Activated CD8-positive, alpha-beta T cell treated with anti-CD3 and anti-CD28 coated beads for 36 hours (primary cell): ENCODE results near the gene TBC1D22A. TPM values are rescaled to one million over a fixed set of nuclear protein-coding genes. Genes with fewer than 3 reads are reported as not detected.

Source experiments
- ATAC-seq: fragments of 200-7000 bp; cut with Tn5 transposase; one replicate; pipeline ENCODE4 v1.10.0; 2021; ENCODE audit warnings: mild to moderate bottlenecking, moderate library complexity
- CTCF ChIA-PET: fragments of 350-600 bp; sonication (Branson Sonifier 250); formaldehyde crosslinking; loops from one replicate; lab custom pipeline; 2021; ENCODE audit warnings: antibody characterized with exemption; lab: Charles Lee
- POLR2A ChIA-PET: fragments of 350-600 bp; sonication (Branson Sonifier 250); formaldehyde crosslinking; loops from one replicate; lab custom pipeline; 2021; ENCODE audit warnings: antibody characterized with exemption; lab: Charles Lee
- DNase-seq: peaks from one replicate; pipeline ENCODE4 v3.0.0-alpha.2; 2020
- H3K27ac Mint-ChIP-seq: one replicate; pipeline ENCODE4 v1.8.0; 2021; ENCODE audit warnings: mild to moderate bottlenecking, mixed read lengths
- H3K27me3 Mint-ChIP-seq: one replicate; pipeline ENCODE4 v1.8.0; 2021; ENCODE audit warnings: mixed read lengths
- H3K36me3 Mint-ChIP-seq: one replicate; pipeline ENCODE4 v1.8.0; 2021; ENCODE audit warnings: low read depth, mixed read lengths
- H3K4me1 Mint-ChIP-seq: one replicate; pipeline ENCODE4 v1.8.0; 2021; ENCODE audit warnings: low read depth, mixed read lengths
- H3K4me3 Mint-ChIP-seq: one replicate; pipeline ENCODE4 v1.8.0; 2021; ENCODE audit warnings: mild to moderate bottlenecking, moderate library complexity, mixed read lengths
- H3K9me3 Mint-ChIP-seq: one replicate; pipeline ENCODE4 v1.8.0; 2021; ENCODE audit warnings: mixed read lengths
- CTCF ChIP-seq: fragments of 200-600 bp; IDR thresholded peaks from one replicate; pipeline ENCODE4 v1.8.0; 2022; ENCODE audit warnings: antibody characterized with exemption, mild to moderate bottlenecking
- intact Hi-C: fragments of 100-400 bp; cut with micrococcal nuclease; formaldehyde crosslinking; loops from one replicate; pipeline ENCODE4 v1.10.0; 2022
- total RNA-seq, 2 experiments: library from RNA; stranded (reverse); gene quantifications; one replicate each; pipeline ENCODE4 v1.2.3, GENCODE V29; 2021

Gene TBC1D22A
- total RNA-seq, 2 experiments from 2014 or later = 41.0 to 42.8 TPM

DNA sequence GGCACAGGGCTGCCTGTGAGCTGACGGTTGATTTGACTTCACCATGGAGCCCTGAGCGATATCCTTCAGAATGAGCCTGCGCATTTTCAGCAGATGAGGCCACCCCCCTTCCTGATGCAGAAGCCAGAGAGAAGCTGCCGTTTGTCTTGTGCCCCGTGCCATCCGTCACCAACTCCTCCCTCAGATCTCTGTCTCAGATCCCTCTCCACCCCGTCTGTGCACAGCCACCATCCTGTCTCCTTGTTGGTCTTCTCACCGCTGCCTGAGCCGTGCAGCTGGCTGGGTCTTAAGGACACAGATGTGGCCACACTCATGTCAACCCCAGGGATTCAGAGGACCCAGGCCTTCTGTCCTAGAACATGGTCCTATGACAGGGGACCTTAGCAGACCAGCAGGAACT, 293.9 kb downstream of the TBC1D22A start:
- CTCF ChIA-PET = no interaction called here
- intact Hi-C loops = no loop called here
- H3K27me3 Mint-ChIP-seq = no peaks in the 10 kb centered on the region
- H3K27ac Mint-ChIP-seq = no peak overlapping the region
- peaks cover 13% of the 10 kb centered on the region for H3K4me1 Mint-ChIP-seq
- POLR2A ChIA-PET = no interaction called here
- no peak for ATAC-seq
- no peak for TF ChIP-seq CTCF
- no peaks in the 10 kb centered on the region for H3K9me3 Mint-ChIP-seq
- H3K36me3 Mint-ChIP-seq = peaks cover 9% of the 10 kb centered on the region
- no peak for DNase-seq
- H3K4me3 Mint-ChIP-seq = no peak overlapping the region

- H3K4me3 Mint-ChIP-seq = no peak overlapping the region
- no peak overlapping the region for H3K27ac Mint-ChIP-seq
- peaks cover 15% of the 10 kb centered on the region for H3K4me1 Mint-ChIP-seq
- H3K9me3 Mint-ChIP-seq = no peaks in the 10 kb centered on the region
- DNase-seq = no peak
- peaks cover 11% of the 10 kb centered on the region for H3K36me3 Mint-ChIP-seq
- intact Hi-C loops = no loop called here
- POLR2A ChIA-PET = no interaction called here
- ATAC-seq = no peak
- CTCF ChIA-PET = interaction anchor here (1.6 kb wide), 1 partner anchor 187 kb away, joined by 3 read pairs; no protein-coding TSS in a partner anchor
- TF ChIP-seq CTCF = no peak
- H3K27me3 Mint-ChIP-seq = no peaks in the 10 kb centered on the region
Observed at GRCh38 chr22:47056776-47057470, 294.5 kb downstream of the TBC1D22A start.

DNA sequence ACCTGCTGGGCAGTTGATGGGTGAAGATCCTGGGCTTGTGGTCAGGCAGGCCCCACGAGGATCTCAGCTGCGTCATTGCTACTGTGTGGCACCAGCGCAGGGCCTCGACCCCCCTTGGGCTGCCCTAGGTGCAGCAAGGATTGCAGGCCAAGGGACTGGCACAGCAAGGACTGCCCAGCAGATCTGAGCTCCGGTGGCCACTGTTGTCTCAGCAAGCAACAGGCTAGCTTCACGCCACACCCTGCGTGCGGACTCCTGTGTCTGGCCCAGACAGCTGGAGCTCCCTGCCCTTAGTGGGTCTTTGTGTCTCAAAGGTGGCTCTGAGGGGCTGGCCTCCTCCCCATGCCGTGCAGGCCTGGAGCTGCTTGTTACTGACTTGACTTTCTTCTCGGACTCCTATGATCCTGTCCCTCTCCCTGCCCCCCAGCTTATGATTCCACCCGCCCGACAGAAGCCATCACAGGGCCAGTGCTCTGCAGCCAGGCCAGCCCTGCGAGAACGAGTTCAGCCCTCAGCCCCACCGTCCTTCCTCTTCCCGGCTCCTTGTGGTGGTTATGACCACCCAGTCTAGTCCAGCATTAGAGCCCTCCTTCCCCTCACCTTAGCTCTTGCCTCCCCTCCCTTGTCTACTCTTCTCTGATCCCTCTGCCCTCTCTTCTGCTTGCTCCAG, 295.6 kb downstream of the TBC1D22A start:
- no peak for TF ChIP-seq CTCF
- DNase-seq = no peak
- Mint-ChIP-seq H3K9me3 (no peaks in the 10 kb centered on the region), H3K27me3 (no peaks in the 10 kb centered on the region), H3K27ac (no peak overlapping the region), H3K36me3 (peaks cover 19% of the 10 kb centered on the region), H3K4me1 (peaks cover 10% of the 10 kb centered on the region), H3K4me3 (no peak overlapping the region)
- ChIA-PET POLR2A (interaction anchor here (1.2 kb wide), 1 partner anchor 9 kb away, joined by 4 read pairs; no protein-coding TSS in a partner anchor), CTCF (interaction anchor here (1.6 kb wide), 1 partner anchor 186 kb away, joined by 3 read pairs; no protein-coding TSS in a partner anchor)
- no peak for ATAC-seq
- intact Hi-C loops = no loop called here

DNA sequence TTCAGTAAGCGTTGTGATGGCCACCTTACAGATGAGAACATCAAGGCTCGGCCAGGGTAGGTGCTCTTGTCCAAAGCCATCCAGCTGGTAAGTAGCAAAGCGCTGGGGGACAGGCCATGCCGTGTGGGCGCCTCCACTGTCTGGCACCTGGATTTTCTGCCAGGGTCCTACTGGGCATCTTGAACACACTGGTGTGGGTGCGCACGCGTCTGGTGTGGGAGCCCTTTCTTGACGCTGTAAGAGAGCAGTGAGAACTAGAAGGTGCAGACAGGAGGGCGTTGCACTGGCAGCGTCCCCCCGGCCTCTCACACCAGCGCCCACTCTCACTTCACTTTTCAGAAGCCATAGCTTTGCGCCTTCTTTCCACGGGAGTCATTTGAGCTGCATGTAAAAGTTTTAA, 296.6 kb downstream of the TBC1D22A start:
- peaks cover 19% of the 10 kb centered on the region for H3K36me3 Mint-ChIP-seq
- H3K4me1 Mint-ChIP-seq = peaks cover 7% of the 10 kb centered on the region
- H3K9me3 Mint-ChIP-seq = no peaks in the 10 kb centered on the region
- H3K4me3 Mint-ChIP-seq = no peak overlapping the region
- H3K27me3 Mint-ChIP-seq = no peaks in the 10 kb centered on the region
- no peak overlapping the region for H3K27ac Mint-ChIP-seq
- intact Hi-C loops = no loop called here
- ChIA-PET POLR2A (interaction anchor here (1.2 kb wide), 1 partner anchor 10 kb away, joined by 4 read pairs; no protein-coding TSS in a partner anchor), CTCF (no interaction called here)
- DNase-seq = no peak
- TF ChIP-seq CTCF = no peak
- no peak for ATAC-seq

DNA sequence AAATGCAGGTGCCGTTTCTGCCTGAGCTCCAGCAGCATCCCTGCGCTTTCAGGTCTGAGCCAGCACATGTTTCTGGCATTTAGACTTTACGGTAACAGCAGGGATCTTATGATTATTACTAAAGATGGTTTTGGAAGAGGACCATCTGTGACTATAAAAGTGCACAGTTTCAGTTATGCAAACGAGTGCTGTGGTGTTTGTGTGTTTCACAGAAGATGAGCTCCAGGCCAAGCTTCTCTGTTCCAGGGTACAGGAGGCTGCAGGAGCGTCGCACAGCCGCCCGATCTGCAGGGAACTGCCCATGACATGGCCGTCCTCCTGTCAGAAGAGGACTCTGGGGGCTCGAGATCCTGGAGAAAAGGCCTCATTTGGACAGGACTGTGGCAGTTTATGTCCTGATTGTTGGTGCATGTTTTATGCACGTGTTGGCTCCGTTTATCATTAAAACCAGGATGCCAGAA, 297.3 kb downstream of the TBC1D22A start:
- H3K4me3 Mint-ChIP-seq = no peak overlapping the region
- peaks cover 19% of the 10 kb centered on the region for H3K36me3 Mint-ChIP-seq
- no peak overlapping the region for H3K27ac Mint-ChIP-seq
- H3K4me1 Mint-ChIP-seq = peaks cover 8% of the 10 kb centered on the region
- H3K9me3 Mint-ChIP-seq = no peaks in the 10 kb centered on the region
- ChIA-PET CTCF (no interaction called here), POLR2A (no interaction called here)
- ATAC-seq = no peak
- intact Hi-C loops = no loop called here
- no peak for TF ChIP-seq CTCF
- no peak for DNase-seq
- H3K27me3 Mint-ChIP-seq = no peaks in the 10 kb centered on the region
